SH-SY5Y (cell line): ENCODE measurements around the gene PRUNE2.

Source experiments
- GATA2 ChIP-seq: IDR thresholded peaks from 2 replicates; pipeline ENCODE4 v1.6.1; 2011; ENCODE audit warnings: mild to moderate bottlenecking, low read depth, low read length
- GATA3 ChIP-seq: IDR thresholded peaks from 2 replicates; pipeline ENCODE4 v1.6.1; 2011; ENCODE audit warnings: low read depth, mild to moderate bottlenecking, low read length, moderate library complexity

PRUNE2 gene

DNA sequence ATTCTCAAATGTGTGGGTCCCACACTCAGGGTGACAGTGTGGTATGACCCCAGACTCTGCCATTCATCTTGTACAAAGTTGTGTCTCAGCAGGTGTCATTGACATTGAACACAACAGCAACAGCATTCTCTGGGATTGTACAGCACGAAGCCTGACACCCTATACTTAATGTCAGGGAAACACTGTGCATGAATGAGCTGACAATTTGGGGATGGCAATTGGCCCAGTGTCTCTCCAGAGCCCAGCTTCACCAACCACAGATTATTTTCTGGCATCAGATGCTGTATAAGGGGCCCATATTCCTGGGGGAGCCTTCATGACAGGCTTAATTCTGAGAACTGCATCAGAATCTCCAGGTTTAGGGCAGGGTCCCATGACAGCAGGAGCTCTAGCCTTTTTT, 303.7 kb downstream of the PRUNE2 start:
- no peak for TF ChIP-seq GATA3
- no peak for TF ChIP-seq GATA2

DNA sequence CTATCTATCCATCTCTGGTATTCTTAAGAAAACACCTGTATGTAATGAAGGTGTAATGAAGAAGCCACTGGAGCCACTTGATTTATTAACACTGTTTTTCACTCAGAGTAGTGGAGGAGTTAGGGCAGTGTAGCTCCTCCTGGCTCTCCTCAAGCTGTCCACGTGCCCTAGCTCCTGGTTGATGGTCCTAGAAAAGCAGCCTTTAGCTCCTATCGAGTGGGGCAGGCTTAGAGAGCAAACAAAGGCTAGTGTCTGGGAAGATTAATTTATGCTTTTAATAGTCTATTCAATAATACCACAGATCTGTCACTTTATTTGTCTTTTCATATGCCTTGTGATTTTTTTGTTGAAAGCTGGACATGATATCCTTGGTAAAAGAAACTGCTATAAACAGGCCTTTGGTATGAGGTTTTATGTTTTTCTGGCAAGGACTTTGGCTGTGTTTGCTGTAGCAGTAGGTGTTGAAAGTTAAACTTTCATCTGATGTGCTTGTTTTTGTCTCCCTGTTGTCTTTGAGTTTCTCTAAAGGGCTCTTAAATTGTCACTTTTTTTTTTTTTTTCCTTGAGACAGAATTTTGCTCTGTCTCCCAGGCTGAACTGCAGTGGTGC, 305.8 kb downstream of the PRUNE2 start:
- TF ChIP-seq GATA2 (no peak), GATA3 (no peak)

DNA sequence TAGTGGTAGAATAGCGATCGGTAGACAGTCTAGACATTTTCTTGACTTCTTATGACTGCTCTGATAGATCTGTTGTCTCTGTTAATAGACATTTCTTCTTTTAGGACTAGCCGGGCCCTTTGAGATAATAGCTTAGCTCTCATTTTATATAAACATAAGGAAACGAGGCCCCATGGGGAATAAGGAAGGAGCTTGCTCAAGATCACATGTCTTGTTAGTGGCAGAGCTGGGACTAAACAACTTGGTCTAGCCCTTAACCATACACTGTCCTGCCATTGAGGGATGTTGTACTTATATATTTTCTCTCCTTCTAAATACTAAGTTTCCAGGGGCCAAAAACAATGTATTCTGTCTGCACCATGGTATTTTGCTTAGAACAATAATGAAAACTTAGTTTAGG, 306.9 kb downstream of the PRUNE2 start:
- TF ChIP-seq GATA2: no peak
- TF ChIP-seq GATA3: no peak

DNA sequence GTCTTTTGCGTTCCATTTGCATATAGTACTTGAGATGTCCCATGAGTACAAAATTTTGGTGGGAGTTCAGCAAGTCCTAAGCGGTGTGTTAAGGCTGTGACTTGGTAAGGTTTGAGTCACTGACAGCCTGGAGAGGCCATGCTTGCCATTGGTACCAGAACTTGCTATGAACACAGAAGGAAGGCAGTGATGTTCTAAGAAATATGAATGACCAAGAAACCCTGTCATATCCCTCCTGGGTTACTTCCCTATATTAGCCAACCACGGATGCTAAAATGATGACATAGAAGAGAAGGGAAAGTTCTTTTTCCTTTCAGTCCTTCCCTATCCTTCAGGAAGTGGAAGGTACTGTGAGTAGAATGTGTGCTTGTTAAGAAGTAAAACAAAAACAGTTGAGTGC, 310.3 kb downstream of the PRUNE2 start:
- no peak for TF ChIP-seq GATA3
- no peak for TF ChIP-seq GATA2

DNA sequence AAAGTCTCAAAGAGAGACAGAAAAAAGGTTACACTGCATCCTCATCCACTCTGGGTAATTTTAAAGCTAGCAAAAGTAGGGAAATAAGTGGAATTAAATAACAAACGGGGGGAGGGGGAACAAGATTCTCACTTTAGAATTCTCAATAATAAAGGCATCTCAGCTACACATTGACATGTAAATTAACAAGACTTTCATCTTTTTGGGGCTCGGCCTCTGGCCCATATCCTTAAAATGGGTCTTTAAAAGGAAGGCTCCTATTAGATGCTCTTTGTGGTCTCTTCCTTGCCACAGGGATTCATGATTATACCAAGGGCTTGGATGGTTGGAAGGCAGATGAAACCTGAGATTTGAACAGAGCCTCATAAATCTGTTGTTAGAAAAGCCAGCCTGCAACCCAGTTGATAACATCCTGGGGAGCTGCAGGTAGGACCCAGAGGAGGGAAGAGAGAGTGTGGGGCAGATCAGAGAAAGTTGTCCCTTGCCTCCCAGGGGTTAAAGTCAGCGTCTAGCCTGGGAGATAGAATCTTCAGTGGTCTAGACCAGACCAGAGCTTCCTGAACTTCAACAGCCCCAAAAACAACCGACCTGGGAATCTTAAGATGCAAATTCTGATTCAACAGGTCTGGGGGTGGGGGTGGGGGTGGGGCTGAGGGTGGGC, 311.0 kb downstream of the PRUNE2 start:
- TF ChIP-seq GATA2: no peak

DNA sequence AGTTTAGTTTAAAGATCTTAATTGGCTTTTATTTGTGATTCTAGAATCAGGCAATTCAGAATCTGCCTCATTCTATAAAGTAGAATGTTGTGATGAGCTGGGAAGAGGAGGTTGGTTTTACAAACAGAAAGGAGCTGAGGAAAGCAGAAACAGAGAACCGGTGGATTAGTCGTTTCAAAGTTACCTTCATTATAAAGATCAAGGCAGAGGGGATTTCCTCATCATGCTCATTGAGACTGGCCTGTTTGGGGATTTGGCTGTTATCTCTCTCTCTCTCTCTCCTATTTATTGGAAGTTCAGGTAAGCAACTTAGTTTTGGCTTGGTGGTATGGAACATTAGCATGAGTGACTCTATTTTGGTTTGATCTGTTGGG, 313.0 kb downstream of the PRUNE2 start:
- TF ChIP-seq GATA2 (no peak), GATA3 (no peak)

DNA sequence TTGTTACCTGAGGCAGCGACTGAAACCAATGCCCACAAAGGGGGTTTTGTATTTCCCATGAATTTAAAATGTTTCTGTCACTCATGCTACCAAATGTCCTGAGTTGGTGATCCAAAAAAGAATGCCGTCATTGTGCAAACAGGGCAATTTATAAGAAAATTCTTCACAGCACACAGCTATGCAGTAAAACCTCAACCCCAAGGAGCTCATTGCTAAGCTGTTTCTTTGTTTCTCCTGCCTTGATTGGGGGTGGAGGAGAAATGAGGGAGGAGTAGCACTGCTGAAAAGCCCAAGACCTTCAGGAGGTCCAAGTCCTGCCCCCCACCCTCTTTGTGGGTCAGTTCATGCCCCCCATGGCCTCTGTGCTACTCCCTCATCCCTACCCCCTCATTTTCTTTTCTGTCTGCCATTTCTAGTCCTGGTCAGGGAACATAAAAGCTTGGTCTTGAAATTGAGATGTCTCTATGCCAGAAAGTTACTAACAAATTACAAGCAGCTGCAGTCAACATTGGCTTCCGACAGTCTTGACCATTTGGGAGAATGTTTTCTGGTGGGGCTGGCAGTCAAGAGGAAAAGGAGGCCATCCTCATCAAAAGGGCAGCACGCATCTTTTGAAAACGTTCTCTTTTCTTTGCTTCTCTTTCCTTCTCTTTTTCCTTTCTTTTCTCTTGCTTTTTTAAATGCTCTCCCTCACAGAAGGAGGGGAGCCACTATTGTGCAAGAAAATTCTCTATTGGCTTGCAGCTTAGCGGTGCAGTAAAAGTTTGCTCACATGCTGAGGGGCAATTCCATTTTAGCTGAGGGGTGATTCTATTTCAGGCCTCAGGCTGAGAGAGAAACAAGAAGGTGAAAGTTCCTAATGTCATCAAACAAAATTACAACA, 313.6 kb downstream of the PRUNE2 start:
- TF ChIP-seq GATA3 (no peak), GATA2 (no peak)

DNA sequence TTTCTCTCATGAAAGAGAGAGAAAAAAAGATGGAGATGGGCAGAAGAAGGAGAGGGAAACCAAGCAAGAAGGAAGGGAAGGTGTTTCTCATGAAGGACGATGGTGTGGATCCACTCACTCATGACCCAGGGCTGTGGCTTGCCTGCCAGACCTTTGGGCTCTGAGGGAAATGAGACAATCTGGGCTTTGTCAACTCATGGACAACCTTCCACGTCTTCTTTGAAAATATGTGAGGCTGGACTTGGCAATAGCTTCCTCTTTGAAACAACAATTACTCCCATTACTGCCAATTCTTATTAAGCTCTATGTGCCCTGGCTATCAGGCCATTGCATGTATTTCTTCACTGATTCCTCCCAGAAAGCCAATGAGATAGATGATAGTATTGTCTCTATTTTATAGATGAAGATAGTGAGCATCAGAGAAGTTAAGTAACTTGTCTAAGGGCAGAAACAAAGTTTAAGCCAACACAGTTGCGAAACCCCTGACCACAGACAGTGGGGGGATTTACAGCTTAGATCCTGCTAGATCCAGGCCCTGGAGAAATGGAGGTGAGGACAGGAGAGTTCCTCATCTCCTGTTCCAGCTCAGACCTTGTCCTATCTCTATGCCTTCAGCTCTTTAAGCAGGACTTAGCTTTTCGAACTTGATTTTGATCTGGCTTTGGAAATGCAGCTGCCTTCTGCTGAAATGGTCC, 314.5 kb downstream of the PRUNE2 start:
- TF ChIP-seq GATA3: no peak
- no peak for TF ChIP-seq GATA2

DNA sequence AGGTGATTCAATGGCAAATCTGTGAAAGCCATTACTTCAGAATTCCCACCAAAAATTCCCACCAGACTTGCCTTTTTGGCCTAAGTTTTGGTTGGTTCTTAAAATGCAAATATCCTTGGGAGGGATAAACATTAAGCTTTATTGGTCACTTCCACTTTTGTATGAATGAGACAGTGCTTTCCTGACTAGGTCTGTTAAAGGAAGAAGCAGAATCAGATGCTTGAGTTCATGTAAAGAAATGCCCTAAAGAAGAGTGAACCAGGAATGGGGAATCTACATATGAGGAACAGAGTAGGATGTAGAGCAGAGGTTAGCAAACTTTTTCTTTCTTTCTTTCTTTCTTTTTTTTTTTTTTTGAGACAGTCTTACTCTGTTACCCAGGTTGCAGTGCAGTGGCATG, 317.6 kb downstream of the PRUNE2 start:
- TF ChIP-seq GATA2 (no peak), GATA3 (no peak)

DNA sequence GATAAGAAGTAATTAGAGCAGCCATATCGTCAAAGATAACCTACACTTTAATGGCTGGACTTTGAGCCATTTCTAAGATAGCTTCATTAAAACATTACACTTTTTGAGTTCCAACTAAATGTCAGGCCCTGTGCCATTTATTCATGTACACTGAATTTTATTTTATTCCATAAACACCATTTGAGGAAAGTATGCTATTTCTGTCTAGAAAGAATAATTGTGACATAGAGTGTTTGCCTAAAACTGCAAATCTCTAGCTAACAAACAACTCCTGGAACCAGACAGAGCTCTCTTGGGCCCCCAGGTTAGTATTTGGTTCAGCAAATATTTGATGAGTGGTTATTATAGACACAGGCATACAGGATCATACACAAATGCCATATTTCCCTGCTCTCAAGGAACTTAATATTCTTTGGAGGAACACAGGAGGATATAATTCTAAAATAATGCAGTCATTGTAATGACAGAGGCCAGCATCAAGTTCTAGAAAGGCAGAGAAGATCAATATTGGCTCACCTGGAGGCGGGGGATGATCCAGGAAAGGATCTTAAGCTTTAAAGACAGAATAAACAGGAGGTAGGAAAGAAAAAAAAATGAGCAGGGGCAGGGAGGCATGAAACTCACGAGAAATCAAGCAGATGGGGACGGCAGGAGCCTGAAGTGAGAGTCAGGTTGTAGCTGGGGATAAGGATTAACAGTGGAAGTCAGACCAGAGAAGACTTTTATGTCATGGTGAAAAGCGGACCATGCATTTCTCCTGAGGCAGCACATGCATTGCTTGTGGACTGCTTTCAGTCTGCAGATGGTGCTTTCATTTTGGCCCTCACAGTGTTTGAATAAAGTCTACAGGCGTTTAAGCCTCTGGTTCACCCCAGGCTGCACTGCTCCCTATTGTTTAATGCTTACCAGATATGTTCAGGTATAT, 319.3 kb downstream of the PRUNE2 start:
- TF ChIP-seq GATA2 (no peak), GATA3 (no peak)

DNA sequence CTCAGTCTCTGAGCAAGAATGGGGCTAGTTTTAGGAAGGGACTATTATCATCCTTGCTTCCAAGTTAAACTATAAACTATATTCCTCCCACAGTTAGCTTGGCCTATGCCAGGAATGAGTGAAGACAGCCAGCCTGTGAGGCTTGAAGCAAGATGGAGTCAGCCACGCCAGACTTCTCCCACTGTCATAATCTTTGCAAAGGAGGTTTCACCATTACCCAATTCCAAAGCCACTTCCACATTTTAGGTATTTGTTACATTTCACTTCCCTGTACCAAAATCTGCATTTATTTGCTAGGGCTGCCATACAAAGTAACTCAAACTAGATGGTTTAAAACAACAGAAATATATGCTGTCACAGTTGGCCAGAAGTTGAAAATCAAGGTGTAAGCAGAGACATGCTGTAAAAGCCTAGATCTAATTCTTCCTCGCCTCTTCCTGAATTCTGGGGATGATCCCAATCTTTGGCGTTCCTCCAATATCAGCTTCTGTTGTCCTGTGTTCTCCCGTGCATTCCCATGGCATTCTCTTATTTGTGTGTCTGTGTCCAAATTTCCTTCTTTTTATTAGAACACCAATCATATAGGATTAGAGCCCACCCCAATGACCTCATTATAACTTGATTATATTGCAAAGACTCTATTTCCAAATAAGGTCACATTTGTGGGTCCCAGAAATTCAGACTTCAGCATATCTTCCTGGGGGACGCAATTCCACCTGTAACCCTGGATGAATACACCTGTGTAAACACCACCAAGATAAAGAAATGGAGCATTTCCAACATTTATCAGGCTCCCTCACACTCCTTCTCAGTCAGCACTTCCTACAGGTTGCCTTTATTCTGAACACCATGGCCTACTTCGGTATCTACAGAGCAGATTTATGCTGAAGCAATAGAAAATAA, 320.2 kb downstream of the PRUNE2 start:
- TF ChIP-seq GATA2 (no peak), GATA3 (no peak)

DNA sequence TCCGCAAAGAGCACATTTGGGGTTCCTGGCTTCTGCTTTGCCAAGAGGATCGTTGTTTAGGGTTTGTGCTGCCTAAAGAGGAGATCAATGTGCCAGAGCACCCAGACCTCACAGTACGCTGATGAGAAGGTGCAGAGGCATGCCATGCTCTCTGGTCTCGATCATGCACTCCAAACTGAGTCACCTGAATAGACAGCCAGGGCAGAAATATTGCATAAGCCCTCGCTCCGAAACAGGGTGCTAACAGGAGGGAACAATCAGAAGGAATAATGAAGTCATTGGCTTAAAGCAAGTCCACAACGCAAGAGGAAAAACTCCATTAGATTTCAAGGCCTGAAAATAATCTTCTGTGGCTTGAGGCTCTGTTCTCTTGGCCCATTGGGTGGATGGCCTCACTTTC, 322.7 kb downstream of the PRUNE2 start:
- TF ChIP-seq GATA3 (no peak), GATA2 (no peak)

DNA sequence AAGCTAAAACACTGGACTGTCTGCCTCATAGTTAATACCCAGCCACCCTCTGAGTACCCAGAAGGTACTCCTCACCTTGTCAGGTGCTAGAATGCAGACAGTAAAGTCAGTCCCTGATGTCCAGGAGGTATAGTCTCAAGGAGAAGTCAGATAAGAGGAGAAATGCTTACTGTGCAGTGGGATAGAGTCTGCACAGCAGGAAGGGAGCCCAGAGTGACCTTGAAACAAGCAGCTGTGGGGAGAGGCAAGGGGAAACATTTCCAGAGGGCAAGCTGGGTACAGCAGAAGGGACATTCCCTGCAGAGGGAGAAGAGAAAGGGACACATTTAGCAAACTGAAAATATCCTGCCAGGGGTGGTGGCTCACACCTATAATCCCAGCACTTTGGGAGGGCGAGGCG, 324.2 kb downstream of the PRUNE2 start:
- no peak for TF ChIP-seq GATA2
- no peak for TF ChIP-seq GATA3
